Vein endothelial cell (primary cell): ENCODE data around the gene PCDHGA7. TPM values are rescaled to one million over a fixed set of nuclear protein-coding genes. Genes with fewer than 3 reads are reported as not detected.

Experiments used
- total RNA-seq: library from RNA; depleted of rRNA; stranded (reverse); fragments of >200 nt; gene quantifications from 2 replicates; pipeline ENCODE4 v1.2.3, GENCODE V29; 2012

PCDHGA7 gene
- 3.0 and 4.6 TPM in 2 replicates for total RNA-seq

DNA sequence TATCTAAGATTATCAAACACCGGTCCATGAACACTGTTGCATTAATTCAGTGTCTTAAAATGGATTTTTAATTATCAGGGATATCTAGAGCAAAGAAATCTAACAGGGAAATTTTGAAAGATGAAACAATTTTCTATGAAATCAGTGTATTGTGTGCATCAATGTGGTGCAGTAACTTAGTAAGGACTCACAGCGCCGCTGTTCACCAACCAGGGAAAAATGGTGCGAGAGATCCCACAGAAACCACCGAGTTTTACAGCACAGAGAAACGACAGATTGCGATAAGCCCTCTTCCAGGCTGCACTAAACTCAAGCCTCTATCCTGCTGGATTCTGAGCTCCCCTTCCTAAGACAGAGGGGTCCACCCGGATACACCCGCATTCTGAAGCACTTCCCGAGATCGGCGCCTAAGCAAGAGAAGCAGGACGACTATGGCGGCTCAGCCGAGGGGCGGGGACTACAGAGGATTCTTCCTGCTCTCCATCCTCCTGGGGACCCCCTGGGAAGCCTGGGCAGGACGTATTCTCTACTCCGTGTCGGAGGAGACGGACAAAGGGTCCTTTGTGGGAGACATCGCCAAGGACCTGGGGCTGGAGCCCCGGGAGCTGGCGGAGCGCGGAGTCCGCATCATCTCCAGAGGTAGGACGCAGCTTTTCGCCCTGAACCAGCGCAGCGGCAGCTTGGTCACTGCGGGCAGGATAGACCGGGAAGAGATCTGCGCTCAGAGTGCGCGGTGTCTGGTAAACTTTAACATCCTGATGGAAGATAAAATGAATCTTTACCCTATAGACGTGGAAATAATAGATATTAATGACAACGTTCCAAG, at the start of gene PCDHGA7:
TSS of gene PCDHGA7 (plus strand) at position 274 of the 826 bp plus-strand sequence. CDS start at position 432, 158 bp downstream.

DNA sequence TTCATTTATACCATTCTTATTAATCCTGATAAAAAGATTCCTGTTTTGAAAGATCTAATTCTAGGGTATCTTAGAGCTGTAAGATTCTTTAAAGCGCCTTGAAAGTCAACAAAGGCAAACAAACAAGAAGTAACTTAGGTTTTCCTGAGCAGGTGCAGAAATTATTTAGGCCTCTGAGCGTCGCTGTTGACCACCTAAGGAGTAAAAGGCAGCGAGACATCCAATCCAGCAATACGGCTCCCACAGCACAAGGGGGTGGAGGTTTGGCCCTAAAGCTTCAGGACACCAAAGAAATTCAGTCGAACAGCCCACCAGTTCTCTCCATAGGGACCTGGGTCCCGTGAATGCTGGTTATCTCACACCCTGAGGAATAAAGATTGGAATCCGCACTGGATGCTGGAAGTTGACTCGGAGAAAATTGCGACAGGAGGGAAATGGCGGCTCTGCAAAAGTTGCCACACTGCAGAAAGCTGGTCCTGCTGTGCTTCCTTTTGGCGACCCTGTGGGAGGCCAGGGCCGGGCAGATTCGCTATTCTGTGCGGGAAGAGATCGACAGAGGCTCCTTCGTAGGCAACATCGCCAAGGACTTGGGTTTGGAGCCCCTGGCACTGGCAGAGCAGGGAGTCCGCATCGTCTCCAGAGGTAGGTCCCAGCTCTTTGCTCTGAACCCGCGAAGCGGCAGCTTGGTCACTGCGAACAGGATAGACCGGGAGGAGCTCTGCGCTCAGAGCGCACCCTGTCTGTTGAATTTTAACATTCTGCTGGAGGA, 43.8 kb upstream of the PCDHGA7 start, which contains the start of gene PCDHGA2:
TSS of gene PCDHGA2 (plus strand) at position 223 of the 769 bp plus-strand sequence.

DNA sequence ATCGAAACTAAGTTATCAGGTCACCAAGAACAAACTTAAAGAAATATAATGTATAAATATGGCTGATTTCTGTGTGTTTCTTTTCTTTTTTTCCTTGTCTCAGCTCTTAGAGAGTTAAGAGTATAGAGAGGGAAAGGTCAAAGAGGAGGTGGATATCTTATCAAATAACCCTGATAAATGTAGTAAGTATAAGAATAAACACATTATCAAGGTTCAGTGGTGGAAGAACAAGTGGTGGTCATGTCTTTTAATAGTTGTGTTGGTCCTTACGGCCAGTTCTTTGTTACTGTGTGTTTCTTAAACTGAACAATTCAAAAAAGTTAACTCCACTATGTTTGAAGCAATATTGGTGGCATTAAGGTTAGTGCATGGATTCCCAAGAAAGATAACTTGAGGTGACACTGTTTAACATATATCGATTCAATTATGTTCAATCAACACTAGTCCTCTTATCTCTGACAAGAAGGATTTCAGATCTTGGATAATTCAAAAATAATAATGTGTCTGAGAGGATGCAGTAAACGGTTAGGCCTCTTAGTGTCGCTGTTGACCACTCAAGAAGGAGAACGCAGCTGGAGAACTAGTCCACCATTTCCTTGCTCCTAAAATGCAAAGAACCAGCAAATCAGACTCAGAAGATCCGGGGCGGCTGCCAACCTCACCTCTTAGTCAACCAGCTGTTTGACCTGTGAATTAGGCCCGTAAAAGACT, 39.1 kb upstream of the PCDHGA7 start, which contains the start of gene PCDHGA3:
TSS of gene PCDHGA3 (plus strand) at position 588 of the 711 bp plus-strand sequence. CDS start 205 bp downstream, outside the sequence.

DNA sequence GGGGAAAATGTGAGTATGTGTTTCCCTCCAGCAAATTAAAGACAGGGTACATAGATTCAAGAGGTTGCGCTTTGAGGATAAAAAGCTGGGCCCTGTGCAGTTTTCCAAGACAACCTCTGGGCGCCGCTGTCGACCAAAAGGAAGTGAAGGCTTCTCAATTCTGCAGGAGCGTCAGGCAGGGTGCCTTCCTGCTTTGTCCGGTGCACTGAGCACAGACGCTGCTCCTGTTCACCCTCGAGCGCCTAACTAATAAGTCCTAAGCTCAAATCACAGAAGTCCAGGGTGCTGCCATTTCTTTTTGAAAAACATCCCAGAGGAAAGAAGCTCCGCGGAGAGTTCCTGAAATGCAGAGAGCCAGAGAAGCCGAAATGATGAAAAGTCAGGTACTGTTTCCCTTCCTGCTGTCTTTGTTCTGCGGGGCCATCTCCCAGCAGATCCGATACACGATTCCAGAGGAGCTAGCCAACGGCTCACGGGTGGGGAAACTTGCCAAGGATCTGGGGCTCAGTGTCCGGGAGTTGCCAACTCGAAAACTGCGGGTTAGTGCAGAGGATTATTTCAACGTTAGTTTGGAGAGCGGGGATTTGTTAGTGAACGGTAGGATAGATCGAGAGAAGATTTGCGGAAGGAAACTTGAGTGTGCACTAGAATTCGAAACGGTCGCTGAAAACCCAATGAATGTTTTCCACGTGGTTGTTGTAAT, 32.5 kb upstream of the PCDHGA7 start, which contains the start of gene PCDHGB1:
TSS of gene PCDHGB1 (plus strand) at position 183 of the 703 bp plus-strand sequence. CDS start at position 345, 162 bp downstream.

DNA sequence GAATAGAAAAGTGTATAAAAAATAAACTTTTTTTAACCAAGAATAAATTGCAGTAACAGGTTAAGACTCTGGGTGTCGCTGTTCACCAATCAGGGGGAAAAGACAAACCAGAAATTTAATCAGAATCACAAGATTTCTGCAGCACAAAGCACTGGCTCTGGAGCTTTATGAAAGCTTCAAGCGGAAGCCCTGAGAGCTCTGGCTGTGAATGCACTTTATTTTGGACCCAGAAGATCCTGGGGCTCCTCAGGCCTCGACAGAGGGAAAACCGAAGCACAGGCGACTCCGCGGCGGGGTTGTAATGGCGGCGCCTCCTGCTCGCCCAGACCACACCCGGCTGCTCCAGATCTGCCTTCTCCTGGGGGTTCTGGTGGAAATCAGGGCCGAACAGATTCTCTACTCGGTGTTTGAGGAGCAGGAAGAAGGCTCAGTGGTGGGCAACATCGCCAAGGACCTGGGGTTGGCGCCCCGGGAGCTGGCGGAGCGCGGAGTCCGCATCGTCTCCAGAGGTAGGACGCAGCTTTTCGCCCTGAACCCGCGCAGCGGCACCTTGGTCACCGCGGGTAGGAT, 27.6 kb upstream of the PCDHGA7 start, which contains the start of gene PCDHGA4:
TSS of gene PCDHGA4 (plus strand) at position 122 of the 570 bp plus-strand sequence. CDS start at position 209, 87 bp downstream.

DNA sequence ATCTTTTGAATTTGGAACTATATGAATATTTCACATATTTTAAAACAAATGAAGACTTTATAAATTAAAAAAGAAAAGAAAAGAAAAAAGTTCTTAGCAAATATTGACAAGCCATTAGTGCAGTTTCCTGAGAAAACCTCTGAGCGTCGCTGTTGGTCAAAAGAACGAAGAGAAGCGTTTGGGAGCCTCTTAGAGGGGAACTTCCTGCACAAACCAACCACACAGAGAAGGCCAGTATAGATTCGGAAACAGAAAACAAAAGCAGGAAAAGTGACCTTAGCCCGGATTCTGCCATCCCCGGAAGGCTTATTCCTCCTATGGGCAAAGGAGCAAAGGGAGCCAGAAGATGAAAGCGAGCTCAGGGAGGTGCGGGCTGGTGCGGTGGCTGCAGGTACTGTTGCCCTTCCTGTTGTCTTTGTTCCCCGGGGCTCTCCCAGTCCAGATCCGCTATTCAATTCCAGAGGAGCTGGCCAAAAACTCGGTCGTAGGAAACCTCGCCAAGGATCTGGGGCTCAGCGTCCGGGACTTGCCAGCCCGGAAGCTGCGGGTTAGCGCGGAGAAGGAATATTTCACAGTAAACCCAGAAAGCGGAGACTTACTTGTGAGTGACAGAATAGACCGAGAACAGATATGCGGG, 22.6 kb upstream of the PCDHGA7 start, which contains the start of gene PCDHGB2:
TSS of gene PCDHGB2 (plus strand) at position 205 of the 637 bp plus-strand sequence. CDS start at position 347, 142 bp downstream.

DNA sequence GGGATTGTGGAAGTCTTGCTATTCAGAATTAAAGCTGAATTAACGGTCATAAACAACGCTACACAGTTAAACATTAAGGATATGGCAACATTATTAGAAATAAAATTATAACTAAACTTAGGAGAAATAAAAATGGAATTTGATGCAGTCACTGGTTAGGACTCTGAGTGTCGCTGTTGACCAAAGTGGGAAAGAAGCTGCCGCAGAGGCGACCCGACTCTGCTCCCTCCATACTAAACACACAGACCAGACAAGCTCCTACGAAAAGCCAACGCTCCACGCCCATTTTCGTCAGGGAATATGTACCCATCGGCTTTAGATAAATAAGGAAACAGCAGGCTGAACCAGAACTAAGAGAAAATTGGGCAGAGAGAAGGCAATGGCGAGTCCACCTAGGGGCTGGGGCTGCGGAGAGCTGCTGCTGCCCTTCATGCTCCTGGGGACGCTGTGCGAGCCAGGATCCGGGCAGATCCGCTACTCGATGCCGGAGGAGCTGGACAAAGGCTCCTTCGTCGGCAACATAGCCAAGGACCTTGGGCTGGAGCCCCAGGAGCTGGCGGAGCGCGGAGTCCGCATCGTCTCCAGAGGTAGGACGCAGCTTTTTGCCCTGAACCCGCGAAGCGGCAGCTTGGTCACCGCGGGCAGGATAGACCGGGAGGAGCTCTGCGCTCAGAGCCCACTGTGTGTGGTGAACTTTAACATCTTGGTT, 18.4 kb upstream of the PCDHGA7 start, which contains the start of gene PCDHGA5:
TSS of gene PCDHGA5 (plus strand) at position 211 of the 709 bp plus-strand sequence. CDS start at position 380, 169 bp downstream.

DNA sequence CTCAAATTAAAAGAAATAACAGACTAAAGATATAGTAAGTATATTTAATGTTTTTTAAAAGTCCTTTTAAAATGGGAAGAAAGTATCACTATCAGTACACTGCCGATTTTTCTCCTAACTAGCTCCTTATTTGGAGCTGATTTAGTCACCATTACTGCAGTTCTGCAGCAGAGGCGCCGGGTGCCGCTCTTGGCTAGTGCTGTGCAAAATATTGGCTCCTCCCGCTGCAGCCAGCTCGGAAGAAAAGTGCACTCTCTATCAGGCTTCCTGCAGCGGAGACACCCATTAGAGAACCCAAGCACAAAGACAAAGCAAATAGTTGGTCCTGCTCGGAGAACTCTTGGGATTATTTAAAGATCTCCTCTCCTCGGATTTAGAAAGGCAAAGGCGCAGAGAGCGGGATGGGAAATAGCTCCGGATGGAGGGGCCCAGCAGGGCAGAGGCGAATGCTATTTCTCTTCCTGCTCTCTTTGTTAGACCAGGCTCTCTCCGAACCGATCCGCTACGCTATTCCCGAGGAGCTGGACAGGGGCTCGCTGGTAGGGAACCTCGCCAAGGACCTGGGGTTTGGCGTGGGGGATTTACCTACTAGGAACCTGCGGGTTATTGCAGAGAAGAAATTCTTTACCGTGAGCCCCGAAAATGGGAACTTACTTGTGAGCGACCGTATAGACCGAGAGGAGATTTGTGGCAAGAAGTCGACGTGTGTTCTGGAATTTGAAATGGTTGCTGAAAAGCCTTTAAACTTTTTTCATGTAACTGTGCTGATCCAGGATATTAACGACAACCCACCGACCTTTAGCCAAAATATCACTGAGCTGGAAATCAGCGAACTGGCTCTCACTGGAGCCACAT, 12.3 kb upstream of the PCDHGA7 start, which contains the start of gene PCDHGB3:
TSS of gene PCDHGB3 (plus strand) at position 249 of the 855 bp plus-strand sequence. CDS start at position 402, 153 bp downstream.

DNA sequence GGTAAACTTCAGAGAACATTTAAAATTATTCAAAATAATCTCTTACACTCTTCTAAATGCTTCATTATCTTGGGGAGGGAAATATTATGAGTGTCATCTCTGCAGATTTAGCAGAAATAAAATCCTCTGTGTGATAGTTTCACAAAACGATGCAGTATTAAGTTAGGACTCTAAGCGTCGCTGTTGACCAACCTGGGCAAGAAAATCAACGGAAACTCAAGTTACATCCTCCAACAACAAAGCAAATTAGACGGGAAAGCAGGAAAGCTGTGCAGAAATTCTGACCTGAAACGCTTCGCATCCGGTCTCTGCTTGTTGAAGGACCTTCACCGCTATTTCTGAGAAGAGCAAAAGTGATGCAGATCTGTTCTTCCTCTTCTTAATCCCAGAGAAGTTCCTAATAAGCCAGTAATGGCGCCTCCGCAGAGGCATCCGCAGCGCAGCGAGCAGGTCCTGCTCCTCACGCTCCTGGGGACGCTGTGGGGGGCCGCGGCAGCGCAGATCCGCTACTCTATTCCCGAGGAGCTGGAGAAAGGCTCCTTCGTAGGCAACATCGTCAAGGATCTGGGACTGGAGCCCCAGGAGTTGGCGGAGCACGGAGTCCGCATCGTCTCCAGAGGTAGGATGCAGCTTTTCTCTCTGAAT, 8.7 kb upstream of the PCDHGA7 start, which contains the start of gene PCDHGA6:
TSS of gene PCDHGA6 (plus strand) at position 219 of the 645 bp plus-strand sequence. CDS start at position 412, 193 bp downstream.

DNA sequence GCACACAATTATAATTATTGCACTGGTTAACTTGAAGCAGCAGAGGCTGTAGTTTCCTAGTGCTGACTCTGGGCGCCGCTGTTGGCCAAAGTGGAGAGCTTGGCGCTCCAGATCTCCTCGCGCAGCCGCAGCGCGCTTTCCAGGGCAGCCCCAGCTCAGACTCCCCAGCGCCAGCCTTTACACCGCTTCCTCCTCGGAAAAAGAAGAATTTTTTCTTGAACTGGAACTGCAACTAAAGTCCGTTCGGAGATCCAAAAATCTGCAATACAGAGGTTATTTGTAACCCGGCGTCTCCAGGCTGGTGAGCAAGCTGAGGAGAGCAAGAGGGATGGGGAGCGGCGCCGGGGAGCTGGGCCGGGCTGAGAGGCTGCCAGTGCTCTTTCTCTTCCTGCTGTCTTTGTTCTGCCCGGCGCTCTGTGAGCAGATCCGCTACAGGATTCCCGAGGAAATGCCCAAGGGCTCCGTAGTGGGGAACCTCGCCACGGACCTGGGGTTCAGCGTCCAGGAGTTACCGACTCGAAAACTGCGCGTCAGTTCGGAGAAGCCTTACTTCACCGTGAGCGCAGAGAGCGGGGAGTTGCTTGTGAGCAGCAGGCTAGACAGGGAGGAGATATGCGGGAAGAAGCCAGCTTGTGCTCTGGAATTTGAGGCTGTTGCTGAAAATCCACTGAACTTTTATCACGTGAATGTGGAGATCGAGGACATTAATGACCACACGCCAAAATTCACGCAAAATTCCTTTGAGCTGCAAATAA, 5.2 kb downstream of the PCDHGA7 start, which contains the start of gene PCDHGB4:
TSS of gene PCDHGB4 (plus strand) at position 142 of the 755 bp plus-strand sequence. CDS start at position 329, 187 bp downstream.

DNA sequence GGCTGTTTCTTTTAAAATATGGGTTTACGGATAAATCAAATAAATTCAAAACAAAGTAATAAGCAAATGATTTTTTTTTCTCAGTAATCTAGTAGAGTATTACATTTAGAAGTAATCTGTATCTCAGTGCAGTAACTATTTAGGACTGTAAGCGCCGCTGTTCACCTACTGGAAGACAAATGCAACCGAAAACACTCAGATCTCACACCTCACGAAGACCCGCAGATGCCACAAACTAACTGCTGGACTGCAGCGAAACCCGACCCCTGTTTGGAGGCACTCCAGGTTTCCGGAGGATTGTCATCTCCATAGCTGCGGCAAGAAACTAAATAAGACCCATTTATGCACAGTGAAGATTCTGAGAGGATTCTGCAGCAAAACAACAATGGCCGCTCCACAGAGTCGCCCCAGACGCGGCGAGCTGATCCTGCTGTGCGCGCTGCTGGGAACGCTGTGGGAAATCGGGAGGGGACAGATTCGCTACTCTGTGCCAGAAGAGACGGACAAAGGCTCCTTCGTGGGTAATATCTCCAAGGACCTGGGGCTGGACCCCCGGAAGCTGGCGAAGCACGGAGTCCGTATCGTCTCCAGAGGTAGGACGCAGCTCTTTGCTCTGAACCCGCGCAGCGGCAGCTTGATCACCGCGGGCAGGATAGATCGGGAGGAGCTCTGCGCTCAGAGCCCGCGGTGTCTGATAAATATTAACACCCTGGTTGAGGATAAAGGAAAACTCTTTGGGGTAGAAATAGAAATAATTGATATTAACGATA, 10.1 kb downstream of the PCDHGA7 start, which contains the start of gene PCDHGA8:
TSS of gene PCDHGA8 (plus strand) at position 205 of the 770 bp plus-strand sequence. CDS start at position 386, 181 bp downstream.

DNA sequence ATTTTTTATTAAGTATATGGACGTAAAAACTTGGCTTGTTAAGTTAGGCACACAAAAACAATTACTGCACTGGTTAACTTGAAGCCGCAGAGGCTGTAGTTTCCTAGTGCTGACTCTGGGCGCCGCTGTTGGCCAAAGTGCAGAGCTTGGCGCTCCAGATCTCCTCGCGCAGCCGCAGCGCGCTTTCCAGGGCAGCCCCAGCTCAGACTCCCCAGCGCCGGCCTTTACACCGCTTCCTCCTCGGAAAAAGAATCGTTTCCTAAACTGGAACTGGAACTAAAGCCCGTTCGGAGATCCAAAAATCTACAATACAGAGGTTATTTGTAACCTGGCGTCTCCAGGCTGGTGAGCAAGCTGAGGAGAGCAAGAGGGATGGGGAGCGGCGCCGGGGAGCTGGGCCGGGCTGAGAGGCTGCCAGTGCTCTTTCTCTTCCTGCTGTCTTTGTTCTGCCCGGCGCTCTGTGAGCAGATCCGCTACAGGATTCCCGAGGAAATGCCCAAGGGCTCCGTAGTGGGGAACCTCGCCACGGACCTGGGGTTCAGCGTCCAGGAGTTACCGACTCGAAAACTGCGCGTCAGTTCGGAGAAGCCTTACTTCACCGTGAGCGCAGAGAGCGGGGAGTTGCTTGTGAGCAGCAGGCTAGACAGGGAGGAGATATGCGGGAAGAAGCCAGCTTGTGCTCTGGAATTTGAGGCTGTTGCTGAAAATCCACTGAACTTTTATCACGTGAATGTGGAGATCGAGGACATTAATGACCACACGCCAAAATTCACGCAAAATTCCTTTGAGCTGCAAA, 15.4 kb downstream of the PCDHGA7 start, which contains the start of gene PCDHGB5:
TSS of gene PCDHGB5 (plus strand) at position 192 of the 796 bp plus-strand sequence. CDS start at position 373, 181 bp downstream.

DNA sequence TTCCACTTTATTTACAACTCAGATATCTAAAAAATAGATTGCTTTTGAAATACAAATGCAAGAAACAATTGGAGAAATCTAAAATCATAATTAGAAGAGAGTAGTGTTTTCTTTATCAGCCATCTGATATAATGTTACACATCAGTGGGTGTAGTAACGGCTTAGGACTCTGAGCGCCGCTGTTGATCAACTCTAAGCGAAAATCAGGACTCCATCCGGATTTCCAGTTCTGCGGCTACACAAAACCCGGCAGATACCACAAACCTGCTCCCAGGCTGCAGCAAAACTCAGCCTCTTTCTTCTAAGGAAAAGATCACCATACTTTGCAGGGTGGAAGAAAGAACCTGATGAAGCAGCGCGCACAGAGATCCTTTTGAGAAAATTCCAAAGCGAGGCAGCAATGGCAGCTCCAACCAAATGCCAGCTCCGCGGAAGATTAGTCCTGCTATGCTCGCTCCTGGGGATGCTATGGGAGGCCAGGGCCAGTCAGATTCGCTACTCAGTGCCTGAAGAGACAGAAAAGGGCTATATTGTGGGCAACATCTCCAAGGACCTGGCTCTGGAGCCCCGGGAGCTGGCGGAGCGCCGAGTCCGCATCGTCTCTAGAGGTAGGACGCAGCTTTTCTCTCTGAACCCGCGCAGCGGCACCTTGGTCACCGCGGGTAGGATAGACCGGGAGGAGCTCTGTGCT, 20.2 kb downstream of the PCDHGA7 start, which contains the start of gene PCDHGA9:
TSS of gene PCDHGA9 (plus strand) at position 226 of the 691 bp plus-strand sequence. CDS start at position 401, 175 bp downstream.

DNA sequence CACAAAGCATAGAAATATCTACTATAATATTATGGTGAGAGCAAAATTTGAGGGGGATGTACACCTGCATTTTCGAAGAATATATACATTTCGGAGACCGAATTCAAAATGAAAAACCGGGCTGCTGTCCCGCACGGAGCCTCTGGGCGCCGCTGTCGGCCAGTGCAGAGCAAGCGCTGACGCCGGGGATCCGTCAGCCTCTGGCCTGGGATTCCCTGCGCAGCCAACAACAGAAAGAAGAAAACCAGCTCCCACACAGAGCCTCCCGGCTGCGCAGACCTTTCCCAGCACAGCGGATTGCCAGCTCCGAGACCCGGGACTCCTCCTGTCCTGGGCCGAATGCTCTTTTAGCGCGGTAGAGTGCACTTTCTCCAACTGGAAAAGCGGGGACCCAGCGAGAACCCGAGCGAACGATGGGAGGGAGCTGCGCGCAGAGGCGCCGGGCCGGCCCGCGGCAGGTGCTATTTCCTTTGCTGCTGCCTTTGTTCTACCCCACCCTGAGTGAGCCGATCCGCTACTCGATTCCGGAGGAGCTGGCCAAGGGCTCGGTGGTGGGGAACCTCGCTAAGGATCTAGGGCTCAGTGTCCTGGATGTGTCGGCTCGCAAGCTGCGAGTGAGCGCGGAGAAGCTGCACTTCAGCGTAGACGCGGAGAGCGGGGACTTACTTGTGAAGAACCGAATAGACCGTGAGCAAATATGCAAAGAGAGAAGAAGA, 25.4 kb downstream of the PCDHGA7 start, which contains the start of gene PCDHGB6:
TSS of gene PCDHGB6 (plus strand) at position 232 of the 716 bp plus-strand sequence. CDS start at position 414, 182 bp downstream.

